IPS DF 19.7 (cell line): ENCODE results near the gene SKAP1.
"Not testable (repeated sequence)": the region's sequence is repeated elsewhere in the genome, so short reads cannot be mapped to it uniquely, and the experiment has no call there.

ENCODE experiments used
- DNase-seq: peaks from one replicate; pipeline ENCODE4 v3.0.0-alpha.2; 2013; ENCODE audit warnings: low read depth, low spot score

Gene SKAP1

DNA sequence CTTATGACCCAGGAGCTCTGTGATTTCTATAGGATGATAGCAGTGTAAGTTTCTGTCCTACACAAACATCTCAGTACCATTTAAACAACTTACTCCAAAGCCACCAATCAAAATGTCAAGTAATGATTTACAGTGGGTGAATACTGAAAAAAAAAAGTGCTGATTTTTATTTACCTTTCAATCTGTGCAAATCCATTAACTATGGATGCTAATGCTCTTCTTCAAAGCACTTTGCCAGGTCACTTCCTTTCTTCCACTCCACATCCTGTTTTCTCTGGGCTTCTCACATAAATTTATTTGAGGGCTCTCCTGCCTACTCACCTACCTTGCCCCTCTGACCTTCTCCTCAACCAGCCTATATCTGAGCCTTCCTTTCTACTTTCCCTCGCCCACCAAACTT lies 101.6 kb downstream of the SKAP1 start:
- no peak for DNase-seq

DNA sequence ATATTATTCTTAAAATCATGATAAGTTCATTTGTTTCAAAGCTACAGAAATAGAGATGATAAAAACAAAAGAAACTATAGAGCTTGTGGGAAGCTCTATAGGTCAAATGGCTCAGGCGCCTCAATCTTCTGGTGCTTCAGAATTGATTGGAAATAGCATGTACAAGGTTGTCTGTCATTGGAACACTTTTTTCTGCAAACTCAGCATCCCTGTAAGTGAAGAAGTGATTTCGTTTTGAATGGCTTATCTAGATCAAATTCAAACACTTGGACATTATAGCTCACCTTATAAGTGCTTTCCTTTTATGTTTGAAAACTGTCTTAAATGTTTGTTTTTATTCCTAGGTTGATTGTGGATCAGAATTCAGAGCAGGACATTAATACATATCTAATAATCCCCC lies 103.7 kb downstream of the SKAP1 start:
- no peak for DNase-seq

DNA sequence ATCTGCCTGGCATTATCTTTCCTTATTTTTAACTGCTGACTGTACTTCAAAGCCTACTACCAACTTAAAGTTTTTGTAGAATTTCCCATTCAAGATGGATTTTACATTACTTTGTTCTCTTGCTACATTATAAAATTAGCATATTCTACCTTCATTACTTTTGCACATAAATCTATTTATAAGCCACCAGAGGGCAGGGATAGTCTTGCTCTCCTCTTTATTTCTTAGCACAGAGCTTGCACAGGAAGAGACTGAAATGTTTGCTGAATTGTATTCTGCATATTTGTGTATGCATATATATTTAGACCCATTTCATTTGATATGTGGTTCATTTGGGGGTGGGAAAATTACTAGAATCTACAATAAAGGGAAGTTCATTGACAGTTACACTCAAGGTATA lies 108.0 kb downstream of the SKAP1 start:
- no peak for DNase-seq

DNA sequence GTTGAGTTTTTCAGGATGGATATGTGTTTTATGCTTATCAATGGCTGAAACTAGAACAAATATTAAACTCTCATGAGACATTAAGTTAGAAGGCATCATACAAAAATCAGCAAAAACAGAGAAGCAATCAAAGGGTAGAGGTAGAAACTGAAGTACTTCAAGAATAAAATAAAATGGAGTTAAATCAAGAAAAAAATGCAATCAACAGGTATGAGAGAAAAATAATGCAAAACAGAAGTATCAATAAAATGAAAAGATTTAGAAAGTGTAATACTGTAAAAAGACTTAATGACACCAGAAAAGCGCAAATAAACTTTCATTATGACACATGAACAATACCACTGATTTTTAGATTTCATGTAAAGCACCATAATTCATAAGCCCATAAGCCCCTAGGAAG lies 112.3 kb downstream of the SKAP1 start:
- no peak for DNase-seq

DNA sequence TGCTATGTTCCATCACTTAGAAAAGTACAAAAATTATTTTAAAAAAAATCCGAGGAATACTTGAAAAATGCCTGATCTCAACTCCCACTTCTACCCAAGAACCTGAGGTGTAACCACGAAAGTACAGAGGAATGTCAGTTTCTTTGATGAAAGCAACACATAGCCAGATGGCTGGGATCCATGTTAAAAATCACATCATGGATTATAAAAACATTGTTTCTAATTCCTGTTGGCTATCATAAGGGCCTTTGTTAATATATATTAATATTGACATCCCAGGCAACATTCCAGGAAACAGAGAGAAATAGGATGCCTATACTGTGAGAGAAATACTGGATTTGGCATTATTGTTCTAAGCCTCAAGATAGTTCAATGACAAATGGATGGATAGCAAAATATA lies 115.3 kb downstream of the SKAP1 start:
- DNase-seq, result no peak

DNA sequence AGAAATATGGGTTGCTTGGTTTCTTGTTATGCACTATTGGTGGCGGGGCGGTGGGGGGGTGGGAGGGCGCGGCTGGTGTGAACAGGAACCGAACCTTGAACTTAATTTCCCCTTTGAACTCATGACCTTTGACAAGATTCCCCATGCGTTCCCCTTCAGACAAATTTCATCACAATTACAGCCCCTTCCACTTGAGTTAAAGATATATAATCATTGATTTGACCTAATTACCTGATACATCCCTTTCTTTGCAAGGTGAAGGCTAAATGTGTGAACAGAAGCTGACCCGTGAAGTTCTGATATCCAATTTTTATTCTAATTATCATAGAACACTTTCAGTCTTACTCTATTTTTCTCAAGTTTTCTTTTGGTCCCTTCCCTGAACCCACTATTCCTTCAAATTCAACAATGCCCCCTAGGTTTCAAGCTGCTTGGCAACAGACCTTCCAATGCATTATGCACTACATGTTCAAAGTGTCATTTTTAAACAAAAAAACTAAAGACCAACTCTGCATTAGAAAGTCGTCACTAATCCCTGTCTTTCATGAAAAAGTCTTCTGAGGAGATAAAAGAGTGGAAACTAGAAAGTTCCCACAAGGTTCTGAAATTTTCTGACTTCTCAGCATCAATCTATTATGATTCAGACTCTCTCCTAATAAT lies 116.8 kb downstream of the SKAP1 start:
- DNase-seq, result no peak

DNA sequence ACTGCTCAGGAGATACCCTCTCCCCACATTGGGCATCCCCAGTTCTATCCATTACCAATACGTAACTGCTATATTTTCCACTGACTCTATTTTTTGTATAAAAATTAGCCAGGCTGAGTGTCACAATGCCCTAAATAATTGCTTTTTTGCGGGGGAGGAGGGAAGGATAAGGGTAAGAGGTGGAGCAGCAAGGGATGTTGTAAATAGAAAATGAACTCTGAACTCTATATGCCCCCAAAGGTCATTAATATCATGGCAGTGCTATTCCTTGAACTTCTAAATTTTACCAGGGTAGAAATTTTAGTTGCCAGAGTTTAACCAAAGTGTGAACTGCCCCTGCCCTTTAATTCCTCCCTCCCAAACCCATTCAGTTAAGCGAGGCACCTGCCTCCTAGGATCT lies 118.7 kb downstream of the SKAP1 start:
- no peak for DNase-seq

DNA sequence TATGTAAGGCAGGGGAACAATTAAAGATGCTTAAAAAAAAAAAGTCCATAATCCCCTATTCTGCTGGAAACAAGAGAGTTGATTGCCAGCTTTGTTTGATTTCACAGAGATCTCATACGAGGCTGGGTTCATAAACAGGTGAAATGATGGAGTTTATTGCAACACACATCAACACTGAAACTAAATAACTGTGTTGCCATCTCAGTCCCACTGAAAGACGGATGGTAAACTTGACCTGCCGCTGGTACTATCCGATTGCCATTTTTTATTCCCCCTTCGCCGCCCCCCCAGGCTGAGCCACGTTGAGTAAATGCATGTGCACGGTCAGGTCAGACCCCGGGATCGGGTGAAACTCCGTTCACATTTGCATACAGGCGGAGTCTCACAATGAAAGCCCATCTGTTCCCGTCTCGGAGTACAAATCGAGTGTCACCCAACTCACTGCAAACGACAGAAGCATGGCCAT lies 119.2 kb downstream of the SKAP1 start:
- DNase-seq, result no peak

DNA sequence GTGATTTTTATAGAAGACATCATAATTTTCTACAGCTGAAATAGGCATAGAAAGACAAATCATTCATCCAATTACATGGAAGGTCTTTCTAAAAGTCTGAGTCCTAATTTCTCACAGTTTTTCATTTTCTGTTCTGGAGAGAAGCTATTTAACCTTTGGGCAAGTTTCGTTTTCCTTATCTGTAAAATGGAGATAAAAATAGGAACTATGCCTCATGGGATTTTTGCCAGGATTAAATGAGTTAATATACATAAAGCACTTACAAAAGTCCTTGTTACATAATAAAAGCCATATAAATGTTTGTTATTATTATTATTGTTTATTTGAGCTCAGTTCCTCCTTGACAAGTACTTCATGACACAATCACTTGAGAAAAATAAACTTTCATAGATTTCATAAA lies 121.4 kb downstream of the SKAP1 start:
- DNase-seq, result no peak

DNA sequence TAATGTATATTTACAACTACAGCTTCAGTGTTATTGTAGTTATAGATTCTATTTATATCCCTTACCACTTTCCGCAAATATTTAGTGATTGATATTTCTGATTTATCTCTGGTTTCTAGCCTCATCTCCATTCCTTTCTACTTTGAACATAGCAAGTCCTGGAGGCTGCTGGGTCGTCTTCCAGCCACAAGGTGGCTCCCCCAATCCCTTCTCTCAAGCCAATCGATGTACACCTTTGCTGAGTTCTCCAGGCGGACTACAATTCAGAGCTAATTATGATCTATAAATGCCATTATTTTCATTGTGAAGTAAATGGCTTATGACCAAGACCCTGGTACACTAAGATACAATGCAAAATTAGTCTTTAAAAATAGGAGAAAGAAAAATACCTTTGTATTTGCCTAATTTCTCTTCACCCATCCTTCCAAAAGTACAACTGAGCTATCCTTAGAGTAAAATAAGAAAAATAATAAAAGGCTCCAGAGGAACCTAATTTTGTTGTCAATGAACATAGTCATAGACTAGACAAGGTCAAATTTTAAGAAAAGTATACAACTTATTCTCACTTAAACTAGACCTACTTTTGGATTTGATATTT lies 122.1 kb downstream of the SKAP1 start:
- peak; percentile 28 for DNase-seq

DNA sequence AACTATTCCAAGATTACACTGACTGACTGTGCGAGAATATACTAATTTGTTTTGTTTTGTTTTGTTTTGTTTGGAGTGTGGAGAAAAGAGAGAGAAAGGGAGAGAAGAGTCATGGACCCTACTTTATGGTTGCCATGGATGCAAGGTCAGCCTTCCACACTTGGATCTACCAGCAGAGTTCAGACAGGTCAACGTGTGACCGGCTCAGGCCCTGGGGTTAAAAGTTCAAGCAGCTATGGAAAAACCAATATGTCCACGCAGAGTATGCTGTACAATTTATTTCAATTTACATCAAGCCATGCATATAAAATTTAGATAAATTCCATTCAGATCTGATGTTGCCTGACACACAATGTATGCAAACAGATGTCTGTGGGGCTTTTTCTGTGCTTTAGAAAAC lies 122.8 kb downstream of the SKAP1 start:
- no peak for DNase-seq

DNA sequence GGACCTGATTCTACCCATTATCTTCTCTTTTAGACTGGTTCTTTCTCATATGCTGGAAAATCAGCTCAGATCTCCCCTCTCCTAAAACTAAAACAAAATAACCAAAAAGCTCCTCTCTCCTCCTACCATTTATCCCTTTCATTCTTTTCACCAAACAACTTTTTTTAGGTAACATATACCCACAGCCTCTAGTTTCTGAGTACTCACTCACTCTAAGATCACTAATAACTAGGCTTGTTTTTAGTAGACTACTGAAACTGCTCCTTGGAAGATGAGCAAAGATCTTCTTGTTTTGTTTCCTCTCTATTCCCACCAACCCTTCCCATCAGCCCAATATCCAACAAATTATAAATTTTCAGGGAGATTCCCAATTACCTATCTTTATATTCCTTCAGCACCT lies 129.0 kb downstream of the SKAP1 start:
- no peak for DNase-seq

DNA sequence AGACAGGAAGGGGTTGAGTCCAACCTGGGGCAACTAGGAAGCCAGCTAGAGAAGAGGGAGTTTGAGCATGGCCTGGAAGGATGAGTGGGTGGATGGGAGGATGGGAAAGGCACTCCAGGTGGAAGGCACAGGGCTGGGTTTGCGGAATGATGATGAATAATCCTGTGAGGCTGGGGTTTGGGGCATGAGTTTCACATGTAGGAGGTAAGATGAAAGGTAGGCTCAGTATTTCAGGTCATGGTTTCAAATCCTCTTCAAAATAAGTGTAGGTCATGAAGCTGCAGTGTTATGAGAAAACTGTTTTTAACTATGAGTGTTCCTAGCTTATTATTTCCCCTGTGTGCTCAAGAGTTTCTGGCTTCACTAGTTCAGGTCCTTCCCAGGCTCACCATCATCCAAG lies 130.3 kb downstream of the SKAP1 start:
- DNase-seq, result no peak

DNA sequence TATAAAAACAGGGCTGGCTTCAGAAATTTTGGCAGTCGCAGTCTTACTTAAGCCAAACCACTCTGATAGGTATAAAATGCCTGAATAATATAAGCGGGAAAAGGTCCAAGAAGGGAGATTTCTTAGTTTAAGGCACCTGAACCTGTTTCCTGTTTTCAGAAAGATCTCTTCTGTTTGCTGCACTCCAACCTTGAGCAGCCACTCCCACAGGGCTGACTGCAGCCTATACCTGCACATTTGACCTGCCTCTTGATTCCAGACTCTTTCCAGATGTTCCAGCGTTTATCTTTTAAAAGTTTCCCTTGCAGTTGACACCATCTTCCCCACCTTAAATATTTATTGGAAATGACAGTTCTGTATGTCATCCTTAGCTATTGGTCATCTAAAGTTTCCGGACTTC lies 132.2 kb downstream of the SKAP1 start:
- no peak for DNase-seq

DNA sequence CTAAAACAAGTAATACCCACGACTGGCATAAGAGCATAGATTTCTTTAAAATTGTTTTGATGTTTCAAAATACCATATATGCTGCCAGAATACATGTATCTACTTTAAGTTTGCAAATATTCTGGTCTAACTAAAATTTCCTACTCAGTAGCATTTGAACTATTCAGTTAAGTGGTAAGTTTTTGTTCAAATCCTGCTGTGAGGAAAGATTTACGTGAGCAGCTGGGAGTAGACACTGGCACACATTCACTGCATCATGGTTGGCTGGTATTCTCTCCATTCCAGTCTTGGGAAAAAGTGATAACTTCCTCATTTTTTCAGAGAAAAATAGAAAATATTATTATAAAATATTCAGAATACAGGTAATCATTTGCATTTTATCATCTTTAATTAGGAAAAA lies 133.6 kb downstream of the SKAP1 start:
- no peak for DNase-seq

DNA sequence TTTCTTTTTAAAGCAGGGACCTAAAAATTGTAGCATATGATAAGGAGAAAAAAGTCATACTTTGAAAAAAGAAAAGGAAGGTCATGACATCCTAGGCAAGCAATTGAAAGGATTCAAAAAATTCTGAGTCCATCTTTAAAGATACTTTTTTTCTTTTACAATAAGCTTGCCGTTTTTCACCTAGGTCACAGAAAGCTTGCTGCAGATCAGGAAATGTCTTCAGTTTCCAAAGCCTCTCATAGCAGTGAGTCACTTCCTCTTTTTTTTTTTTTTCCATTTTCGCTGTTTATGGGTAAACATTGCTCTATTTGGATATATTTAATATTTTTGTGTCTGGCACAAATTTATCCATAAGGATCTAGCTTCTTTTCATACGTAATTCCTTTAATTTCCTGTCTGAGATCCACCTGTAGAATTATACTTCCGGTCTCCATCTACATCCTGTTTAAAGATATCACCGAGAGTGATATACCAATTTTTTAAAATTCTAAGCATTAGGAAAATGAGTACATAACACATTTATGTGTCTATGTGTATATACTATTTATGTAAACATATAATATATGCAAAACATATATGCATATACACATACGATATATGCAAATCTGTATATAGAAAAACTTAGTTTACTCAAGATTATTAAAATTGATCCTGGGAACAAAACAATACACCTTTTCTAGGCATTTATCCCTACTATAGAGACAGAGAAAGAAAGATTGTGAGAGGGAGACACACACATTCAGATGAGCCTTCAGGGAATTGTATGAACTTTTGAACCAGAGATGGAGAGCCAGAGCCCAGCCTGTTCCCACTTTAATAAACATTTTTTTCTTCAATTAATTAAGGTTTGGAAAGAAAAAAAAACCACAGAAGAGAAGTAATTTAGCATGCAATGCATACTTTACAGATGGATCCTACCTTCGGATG lies 134.4 kb downstream of the SKAP1 start:
- DNase-seq, result no peak

DNA sequence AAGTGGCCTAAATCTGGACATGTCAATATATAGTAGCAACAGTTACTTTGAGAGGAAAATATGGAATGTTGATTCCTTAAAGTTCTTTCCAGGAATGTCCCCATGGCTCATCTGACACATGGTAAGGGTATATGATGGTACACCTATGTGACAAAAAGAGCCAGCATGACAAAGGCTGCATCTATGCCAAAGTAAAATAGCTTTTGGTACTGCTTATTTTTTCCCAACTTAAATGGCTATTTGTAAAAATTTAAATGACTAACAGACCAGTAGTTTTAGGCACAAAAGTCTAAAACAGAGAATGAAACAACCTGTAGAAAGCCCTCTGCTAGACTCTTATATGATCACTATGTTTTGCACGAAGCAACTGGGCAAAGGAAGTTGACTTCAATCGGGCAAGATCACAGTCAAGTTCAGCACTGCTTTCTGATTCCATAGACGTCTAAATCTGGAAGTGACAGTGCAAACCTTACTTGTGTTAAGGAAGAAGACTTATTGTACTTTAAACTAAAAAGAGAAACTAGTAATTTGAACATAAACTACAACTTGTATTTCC lies 135.1 kb downstream of the SKAP1 start:
- DNase-seq, result no peak

DNA sequence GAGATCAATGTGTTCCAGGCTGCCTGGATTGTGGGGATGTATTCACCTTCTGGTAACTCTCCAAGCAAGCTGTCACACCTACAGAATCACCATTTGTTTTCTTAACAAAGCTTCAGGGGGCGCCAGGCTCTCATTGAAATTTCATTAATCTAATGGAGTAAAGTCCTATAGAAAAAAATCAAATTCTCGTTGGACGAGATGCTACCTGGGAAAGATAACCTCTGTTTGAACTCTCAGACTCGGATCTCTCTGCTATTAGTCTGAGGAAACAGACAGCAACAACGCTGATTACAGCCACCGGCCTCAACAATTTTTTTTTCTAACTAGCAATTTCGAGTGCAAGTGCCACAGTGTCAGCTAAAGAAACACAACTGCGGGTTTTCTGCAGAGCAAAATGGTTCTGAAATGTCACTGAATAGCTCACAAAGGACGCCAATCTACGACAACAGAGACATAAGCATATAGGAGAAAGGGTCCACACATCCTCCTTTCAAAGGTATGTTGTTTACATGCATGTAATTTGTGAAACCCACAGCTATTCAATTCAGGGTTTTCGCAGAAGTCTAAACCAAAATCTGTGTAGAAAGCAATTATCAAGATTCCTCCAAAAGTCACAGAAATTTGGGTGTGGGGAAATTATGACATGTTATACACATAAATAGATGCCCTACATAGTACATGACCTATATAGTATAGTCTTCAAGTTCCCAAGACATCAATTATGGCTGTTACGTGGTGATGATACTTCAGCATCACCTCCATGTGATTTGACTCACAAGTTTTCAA lies 135.8 kb downstream of the SKAP1 start:
- no peak for DNase-seq

DNA sequence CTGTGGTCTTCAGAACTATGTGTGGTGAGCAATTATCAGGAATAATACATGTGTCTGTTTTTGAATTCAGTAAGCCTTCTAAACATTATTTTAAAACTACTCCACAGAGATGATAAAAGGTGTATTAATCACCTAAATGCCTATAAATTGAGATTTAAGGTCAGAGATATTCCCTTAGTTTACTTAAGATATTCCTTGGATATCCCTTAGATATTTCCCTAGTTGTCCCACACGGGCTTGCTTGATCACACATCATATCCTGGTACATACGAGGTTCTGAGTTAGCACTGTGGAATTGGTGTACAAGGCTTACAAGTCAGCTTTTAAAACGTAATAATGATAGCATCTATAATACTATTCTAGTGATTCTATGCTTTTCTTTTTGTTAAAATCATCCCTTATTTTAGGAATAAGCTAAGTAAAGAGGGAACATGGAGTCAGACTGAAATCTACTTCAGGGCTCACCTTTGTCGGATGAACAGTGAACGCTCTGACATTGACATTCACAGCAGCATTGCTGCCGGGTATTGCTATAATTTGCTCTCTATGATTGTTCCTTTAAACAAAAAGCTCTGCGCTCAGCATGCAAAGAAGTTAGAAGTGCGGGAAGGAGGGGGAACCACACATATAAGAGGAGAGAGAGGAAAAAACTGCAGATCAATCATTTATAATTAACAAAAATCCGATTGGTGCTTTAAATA lies 136.5 kb downstream of the SKAP1 start:
- no peak for DNase-seq

DNA sequence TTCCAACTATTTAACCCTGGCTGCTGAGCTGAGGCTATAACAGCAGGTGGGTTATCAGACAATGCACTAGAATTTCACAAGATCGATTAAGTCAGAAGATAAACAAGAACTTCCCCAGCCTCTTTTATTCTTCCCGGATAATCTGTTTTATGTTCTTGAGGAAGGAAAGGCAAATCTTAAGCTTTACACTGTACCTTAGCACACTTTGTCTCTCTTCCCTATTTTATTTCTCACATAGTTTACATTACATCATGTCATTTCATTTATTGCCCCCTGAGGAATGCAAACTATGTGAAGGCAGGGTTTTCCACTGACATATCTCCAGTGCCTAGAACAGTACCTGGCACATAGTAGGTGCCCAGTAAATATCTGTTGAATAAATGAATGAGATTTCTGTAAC lies 139.6 kb downstream of the SKAP1 start:
- no peak for DNase-seq

DNA sequence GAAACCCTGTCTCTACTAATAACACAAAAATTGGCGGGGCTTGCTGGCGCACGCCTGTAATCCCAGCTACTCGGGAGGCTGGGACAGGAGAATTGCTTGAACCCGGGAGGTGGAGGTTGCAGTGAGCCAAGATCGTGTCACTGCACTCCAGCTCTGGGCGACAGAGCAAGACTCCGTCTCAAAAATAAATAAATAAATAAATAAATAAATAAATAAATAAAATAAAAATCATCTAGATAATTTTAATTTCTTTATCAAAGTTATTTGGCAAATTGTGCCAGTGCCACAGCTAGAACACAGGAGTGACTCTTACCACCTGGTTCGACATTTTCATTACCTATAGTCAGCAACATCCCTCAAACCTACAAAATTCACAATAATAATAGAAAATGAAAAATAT lies 143.1 kb downstream of the SKAP1 start:
- DNase-seq, result not testable (repeated sequence)
